ENCODE results near the gene FARS2.
A peak's percentile ranks its signal among the peaks of the same experiment; 100 is the strongest.

Gene FARS2

GRCh38 chr6:5237805-5238204, 23.5 kb upstream of the FARS2 start:
- no peak for ATAC-seq (replicated peaks)
- Mint-ChIP-seq H3K4me3 (no peak overlapping the region), H3K9me3 (no peaks in the 10 kb centered on the region), H3K27me3 (no peaks in the 10 kb centered on the region), H3K27ac (no peak overlapping the region), H3K4me1 (ENCODE audit: low read depth in 2 of 2) (no peaks in the 10 kb centered on the region), H3K36me3 (ENCODE audit: insufficient read depth) (no peaks in the 10 kb centered on the region)
- no peak for DNase-seq

- no peak overlapping the region for H3K27ac Mint-ChIP-seq
- no peaks in the 10 kb centered on the region for H3K27me3 Mint-ChIP-seq
- DNase-seq (no peak), ATAC-seq (replicated peaks) (no peak)
- no peaks in the 10 kb centered on the region for H3K4me1 Mint-ChIP-seq (ENCODE audit: low read depth in 2 of 2)
- no peaks in the 10 kb centered on the region for H3K9me3 Mint-ChIP-seq
- H3K4me3 Mint-ChIP-seq: no peak overlapping the region
- no peaks in the 10 kb centered on the region for H3K36me3 Mint-ChIP-seq (ENCODE audit: insufficient read depth)
Measured at GRCh38 chr6:5238336-5238735, 23.0 kb upstream of the FARS2 start.

- H3K36me3 Mint-ChIP-seq (ENCODE audit: insufficient read depth): no peaks in the 10 kb centered on the region
- H3K4me1 Mint-ChIP-seq (ENCODE audit: low read depth in 2 of 2): peaks cover 0 to 3% of the 10 kb centered on the region in 2 donors
- H3K4me3 Mint-ChIP-seq: no peak overlapping the region
- H3K27me3 Mint-ChIP-seq: no peaks in the 10 kb centered on the region
- no peaks in the 10 kb centered on the region for H3K9me3 Mint-ChIP-seq
- DNase-seq: no peak
- ATAC-seq (replicated peaks): no peak
- no peak overlapping the region for H3K27ac Mint-ChIP-seq
Measured at GRCh38 chr6:5241252-5241651, 20.1 kb upstream of the FARS2 start.

GRCh38 chr6:5243069-5243468, 18.2 kb upstream of the FARS2 start:
- Mint-ChIP-seq H3K27ac (no peak overlapping the region), H3K4me3 (no peak overlapping the region), H3K36me3 (ENCODE audit: insufficient read depth) (no peaks in the 10 kb centered on the region), H3K9me3 (no peaks in the 10 kb centered on the region), H3K27me3 (no peaks in the 10 kb centered on the region), H3K4me1 (ENCODE audit: low read depth in 2 of 2) (peaks cover under 1 to 3% of the 10 kb centered on the region in 2 donors)
- DNase-seq (no peak), ATAC-seq (replicated peaks) (no peak)

- H3K4me3 Mint-ChIP-seq: no peak overlapping the region
- no peaks in the 10 kb centered on the region for H3K36me3 Mint-ChIP-seq (ENCODE audit: insufficient read depth)
- no peak for DNase-seq
- H3K4me1 Mint-ChIP-seq (ENCODE audit: low read depth in 2 of 2): peaks cover 4 to 6% of the 10 kb centered on the region in 2 donors
- ATAC-seq (replicated peaks): no peak
- H3K27me3 Mint-ChIP-seq: no peaks in the 10 kb centered on the region
- no peak overlapping the region for H3K27ac Mint-ChIP-seq
- H3K9me3 Mint-ChIP-seq: no peaks in the 10 kb centered on the region
Measured at GRCh38 chr6:5246141-5247097, 14.9 kb upstream of the FARS2 start.

GRCh38 chr6:5247201-5247600, 14.1 kb upstream of the FARS2 start:
- Mint-ChIP-seq H3K27ac (no peak overlapping the region), H3K4me3 (no peak overlapping the region), H3K9me3 (no peaks in the 10 kb centered on the region), H3K36me3 (ENCODE audit: insufficient read depth) (no peaks in the 10 kb centered on the region), H3K4me1 (ENCODE audit: low read depth in 2 of 2) (peaks cover 4 to 6% of the 10 kb centered on the region in 2 donors), H3K27me3 (no peaks in the 10 kb centered on the region)
- DNase-seq (no peak), ATAC-seq (replicated peaks) (no peak)

- ATAC-seq (replicated peaks) (no peak), DNase-seq (no peak)
- no peaks in the 10 kb centered on the region for H3K9me3 Mint-ChIP-seq
- H3K27ac Mint-ChIP-seq: no peak overlapping the region
- no peaks in the 10 kb centered on the region for H3K27me3 Mint-ChIP-seq
- H3K36me3 Mint-ChIP-seq (ENCODE audit: insufficient read depth): no peaks in the 10 kb centered on the region
- H3K4me1 Mint-ChIP-seq (ENCODE audit: low read depth in 2 of 2): peaks cover 4 to 6% of the 10 kb centered on the region in 2 donors
- H3K4me3 Mint-ChIP-seq: no peak overlapping the region
Measured at GRCh38 chr6:5248302-5249098, 12.8 kb upstream of the FARS2 start.

GRCh38 chr6:5249451-5250122, 11.7 kb upstream of the FARS2 start:
- H3K4me1 Mint-ChIP-seq (ENCODE audit: low read depth in 2 of 2): peaks cover 4 to 6% of the 10 kb centered on the region in 2 donors
- H3K9me3 Mint-ChIP-seq: no peaks in the 10 kb centered on the region
- no peak for ATAC-seq (replicated peaks)
- H3K27ac Mint-ChIP-seq: no peak overlapping the region
- no peaks in the 10 kb centered on the region for H3K27me3 Mint-ChIP-seq
- no peaks in the 10 kb centered on the region for H3K36me3 Mint-ChIP-seq (ENCODE audit: insufficient read depth)
- H3K4me3 Mint-ChIP-seq: no peak overlapping the region
- no peak for DNase-seq

GRCh38 chr6:5250451-5250850, 10.9 kb upstream of the FARS2 start:
- Mint-ChIP-seq H3K4me1 (ENCODE audit: low read depth in 2 of 2) (peaks cover 4 to 6% of the 10 kb centered on the region in 2 donors), H3K27me3 (no peaks in the 10 kb centered on the region), H3K36me3 (ENCODE audit: insufficient read depth) (no peaks in the 10 kb centered on the region), H3K27ac (no peak overlapping the region), H3K9me3 (no peaks in the 10 kb centered on the region), H3K4me3 (no peak overlapping the region)
- no peak for DNase-seq
- no peak for ATAC-seq (replicated peaks)

- Mint-ChIP-seq H3K27me3 (no peaks in the 10 kb centered on the region), H3K27ac (no peak overlapping the region), H3K36me3 (ENCODE audit: insufficient read depth) (no peaks in the 10 kb centered on the region), H3K9me3 (no peaks in the 10 kb centered on the region), H3K4me1 (ENCODE audit: low read depth in 2 of 2) (peaks cover 2 to 6% of the 10 kb centered on the region in 2 donors), H3K4me3 (no peak overlapping the region)
- ATAC-seq (replicated peaks): no peak
- no peak for DNase-seq
Measured at GRCh38 chr6:5250911-5251310, 10.4 kb upstream of the FARS2 start.

GRCh38 chr6:5256952-5257351, 4.4 kb upstream of the FARS2 start:
- Mint-ChIP-seq H3K9me3 (no peaks in the 10 kb centered on the region), H3K4me1 (ENCODE audit: low read depth in 2 of 2) (peaks cover 17 to 21% of the 10 kb centered on the region in 2 donors), H3K36me3 (ENCODE audit: insufficient read depth) (peaks cover 19% of the 10 kb centered on the region), H3K27me3 (no peaks in the 10 kb centered on the region), H3K27ac (no peak overlapping the region), H3K4me3 (no peak overlapping the region)
- no peak for DNase-seq
- ATAC-seq (replicated peaks): no peak

GRCh38 chr6:5257400-5257799, 3.9 kb upstream of the FARS2 start:
- H3K27me3 Mint-ChIP-seq: no peaks in the 10 kb centered on the region
- H3K36me3 Mint-ChIP-seq (ENCODE audit: insufficient read depth): peaks cover 24% of the 10 kb centered on the region
- H3K9me3 Mint-ChIP-seq: no peaks in the 10 kb centered on the region
- H3K27ac Mint-ChIP-seq: no peak overlapping the region
- no peak for ATAC-seq (replicated peaks)
- H3K4me3 Mint-ChIP-seq: no peak overlapping the region
- peaks cover 17 to 22% of the 10 kb centered on the region in 2 donors for H3K4me1 Mint-ChIP-seq (ENCODE audit: low read depth in 2 of 2)
- DNase-seq: no peak

- Mint-ChIP-seq H3K27me3 (no peaks in the 10 kb centered on the region), H3K9me3 (no peaks in the 10 kb centered on the region), H3K4me1 (ENCODE audit: low read depth in 2 of 2) (peaks cover 17 to 22% of the 10 kb centered on the region in 2 donors), H3K4me3 (peak overlapping the region; percentile 89 to 97), H3K27ac (peak overlapping the region; percentile 99 to 100), H3K36me3 (ENCODE audit: insufficient read depth) (peaks cover 26% of the 10 kb centered on the region)
- DNase-seq (no peak), ATAC-seq (replicated peaks) (no peak)
Measured at GRCh38 chr6:5259428-5259827, 1.9 kb upstream of the FARS2 start.

Measured in effector memory CD8-positive, alpha-beta T cell (primary cell).